RWPE1 (cell line): ENCODE data around the gene PROCR.

Experiments used
- CTCF ChIA-PET: fragments of 350-600 bp; sonication (Branson Sonifier 250); formaldehyde crosslinking; extraction: SDS; loops from one replicate; lab custom pipeline; 2021; lab: Yijun Ruan, JAX
- POLR2A ChIA-PET: fragments of 400-600 bp; formaldehyde crosslinking; extraction: SDS; loops from one replicate; lab custom pipeline; 2020; ENCODE audit warnings: antibody characterized with exemption; ENCODE audit not compliant: low non-redundant PET; lab: Yijun Ruan, JAX
- DNase-seq: peaks from one replicate; pipeline ENCODE4 v3.0.0; 2012; ENCODE audit warnings: low spot score
- H3K27ac ChIP-seq: fragments of 450-650 bp; 2 replicates; pipeline ENCODE4 v1.5.1; 2017
- TF ChIP-seq, protein P1 (sequence below): fragments of 450-650 bp; conservative IDR thresholded peaks from 2 replicates; pipeline ENCODE4 v1.5.1; 2017; ENCODE audit warnings: low read depth, mild to moderate bottlenecking

The PROCR gene

DNA sequence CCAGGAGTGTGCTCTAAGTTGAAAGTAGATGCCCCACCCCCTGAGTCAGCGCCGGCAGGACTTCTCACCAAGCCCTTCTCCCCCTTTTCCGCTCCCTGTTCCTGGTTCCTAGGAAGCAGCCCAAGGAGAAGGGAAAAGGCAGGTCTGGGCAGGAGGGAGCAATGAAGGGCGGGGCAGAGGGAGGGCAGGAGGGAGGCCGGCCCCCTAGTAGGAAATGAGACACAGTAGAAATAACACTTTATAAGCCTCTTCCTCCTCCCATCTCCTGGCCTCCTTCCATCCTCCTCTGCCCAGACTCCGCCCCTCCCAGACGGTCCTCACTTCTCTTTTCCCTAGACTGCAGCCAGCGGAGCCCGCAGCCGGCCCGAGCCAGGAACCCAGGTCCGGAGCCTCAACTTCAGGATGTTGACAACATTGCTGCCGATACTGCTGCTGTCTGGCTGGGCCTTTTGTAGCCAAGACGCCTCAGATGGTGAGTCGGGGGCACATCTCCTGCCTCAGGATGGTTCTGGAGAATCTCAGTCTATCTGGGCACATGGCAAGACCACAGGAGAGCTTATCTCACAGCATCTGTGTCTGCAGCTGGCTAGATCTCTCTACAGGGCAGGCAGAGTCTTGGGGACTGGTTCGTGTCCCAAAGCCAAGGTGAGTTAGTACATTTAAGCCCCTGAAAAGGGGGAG lies at the start of gene PROCR:
Gene PROCR, plus strand, starts transcription at position 320 of the 681 bp plus-strand sequence. Its CDS starts 83 bp downstream, at position 403.
- H3K27ac ChIP-seq, result peak within 1 kb of the TSS; percentile 84
- TF ChIP-seq, protein P1, sequence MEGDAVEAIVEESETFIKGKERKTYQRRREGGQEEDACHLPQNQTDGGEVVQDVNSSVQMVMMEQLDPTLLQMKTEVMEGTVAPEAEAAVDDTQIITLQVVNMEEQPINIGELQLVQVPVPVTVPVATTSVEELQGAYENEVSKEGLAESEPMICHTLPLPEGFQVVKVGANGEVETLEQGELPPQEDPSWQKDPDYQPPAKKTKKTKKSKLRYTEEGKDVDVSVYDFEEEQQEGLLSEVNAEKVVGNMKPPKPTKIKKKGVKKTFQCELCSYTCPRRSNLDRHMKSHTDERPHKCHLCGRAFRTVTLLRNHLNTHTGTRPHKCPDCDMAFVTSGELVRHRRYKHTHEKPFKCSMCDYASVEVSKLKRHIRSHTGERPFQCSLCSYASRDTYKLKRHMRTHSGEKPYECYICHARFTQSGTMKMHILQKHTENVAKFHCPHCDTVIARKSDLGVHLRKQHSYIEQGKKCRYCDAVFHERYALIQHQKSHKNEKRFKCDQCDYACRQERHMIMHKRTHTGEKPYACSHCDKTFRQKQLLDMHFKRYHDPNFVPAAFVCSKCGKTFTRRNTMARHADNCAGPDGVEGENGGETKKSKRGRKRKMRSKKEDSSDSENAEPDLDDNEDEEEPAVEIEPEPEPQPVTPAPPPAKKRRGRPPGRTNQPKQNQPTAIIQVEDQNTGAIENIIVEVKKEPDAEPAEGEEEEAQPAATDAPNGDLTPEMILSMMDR, result no peak
- DNase-seq, result peak; percentile 99
- ChIA-PET CTCF (interaction anchor here (0.5 to 1.0 kb wide), 2 partner anchors 38 to 75 kb away, joined by 3 read pairs; no protein-coding TSS in a partner anchor), POLR2A (no interaction called here)

DNA sequence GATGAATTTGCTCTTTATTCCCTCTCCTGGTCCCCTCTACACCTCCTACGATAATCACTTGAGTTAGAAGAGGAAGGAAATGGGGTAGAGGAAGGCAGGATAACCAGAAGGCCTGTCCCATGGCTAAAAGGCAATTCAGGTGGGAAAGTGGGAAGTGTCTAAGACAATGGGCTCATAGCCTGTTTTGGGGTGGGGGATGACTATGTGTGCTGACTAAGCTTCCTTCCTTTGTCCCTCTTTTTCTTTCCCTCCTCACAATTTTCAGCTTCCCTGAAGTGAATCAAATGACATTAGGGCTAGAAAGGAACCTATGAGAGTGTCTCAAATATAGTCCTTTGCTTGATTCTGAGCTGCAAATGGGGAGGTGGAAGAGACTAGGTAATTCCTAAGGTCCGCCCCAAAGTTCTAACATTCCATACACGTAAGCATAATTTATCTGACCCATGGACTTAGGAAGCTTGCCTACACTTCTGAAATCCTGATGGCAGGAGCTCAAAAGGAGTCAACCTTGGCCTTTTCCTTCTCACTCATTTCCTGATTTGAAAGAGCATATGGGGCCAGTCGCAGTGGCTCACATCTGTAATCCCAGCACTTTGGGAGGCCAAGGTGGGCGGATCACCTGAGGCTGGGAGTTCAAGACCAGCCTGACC lies 49.0 kb upstream of the PROCR start:
- CTCF ChIA-PET, result interaction anchor here (0.6 to 0.9 kb wide), 2 partner anchors 23 to 66 kb away, joined by 3 read pairs; no protein-coding TSS in a partner anchor

DNA sequence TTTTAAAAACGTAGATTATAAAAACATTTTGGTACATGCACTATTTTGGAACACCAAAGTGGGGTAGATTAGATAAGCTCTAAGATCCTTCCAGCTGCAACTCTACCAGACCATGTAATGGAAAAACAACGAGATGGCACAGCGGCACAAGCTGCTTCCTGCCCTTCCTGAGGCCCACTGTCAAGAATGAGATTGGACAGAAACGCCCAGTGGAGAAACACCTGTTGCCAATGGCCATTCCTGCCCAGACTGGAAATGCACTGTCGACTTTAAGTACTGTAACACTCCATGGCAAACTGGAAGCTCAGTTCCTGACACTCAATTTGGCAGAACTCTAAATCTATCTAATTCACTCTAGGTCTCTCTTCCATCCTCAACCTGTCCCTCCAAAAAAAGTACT lies 46.1 kb upstream of the PROCR start:
- TF ChIP-seq, protein P1, result no peak
- CTCF ChIA-PET, result interaction anchor here (0.6 to 0.8 kb wide), 3 partner anchors 30 to 268 kb away, joined by 3 read pairs; no protein-coding TSS in a partner anchor
- no peak overlapping the region for H3K27ac ChIP-seq
- no peak for DNase-seq
- POLR2A ChIA-PET, result no interaction called here

More for the DNA sequence above, 49.0 kb upstream of the PROCR start:
- TF ChIP-seq, protein P1, result no peak
- POLR2A ChIA-PET, result no interaction called here
- DNase-seq, result no peak
- no peak overlapping the region for H3K27ac ChIP-seq

DNA sequence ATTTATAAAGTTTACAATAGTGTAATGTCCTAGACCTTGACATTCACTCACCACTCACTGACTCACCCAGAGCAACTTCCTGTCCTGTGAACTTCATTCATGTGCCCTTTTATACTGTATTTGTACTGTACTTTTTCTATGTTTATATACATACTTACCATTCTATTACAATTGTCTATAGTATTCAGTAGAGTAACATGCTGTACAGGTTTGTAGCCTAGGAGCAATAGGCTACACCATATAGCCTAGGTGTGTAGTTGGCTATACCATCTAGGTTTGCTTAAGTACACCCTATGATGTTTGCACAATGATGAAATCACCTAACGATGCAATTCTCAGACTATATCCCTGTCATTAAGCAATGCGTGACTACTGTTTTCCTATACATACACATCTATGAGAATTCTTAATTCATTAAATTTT lies 42.2 kb upstream of the PROCR start:
- CTCF ChIA-PET, result interaction anchor here (0.7 to 0.9 kb wide), 2 partner anchors 9 to 461 kb away, joined by 3 to 5 read pairs; no protein-coding TSS in a partner anchor
- no peak overlapping the region for H3K27ac ChIP-seq
- POLR2A ChIA-PET, result no interaction called here
- no peak for DNase-seq
- TF ChIP-seq, protein P1, result no peak

DNA sequence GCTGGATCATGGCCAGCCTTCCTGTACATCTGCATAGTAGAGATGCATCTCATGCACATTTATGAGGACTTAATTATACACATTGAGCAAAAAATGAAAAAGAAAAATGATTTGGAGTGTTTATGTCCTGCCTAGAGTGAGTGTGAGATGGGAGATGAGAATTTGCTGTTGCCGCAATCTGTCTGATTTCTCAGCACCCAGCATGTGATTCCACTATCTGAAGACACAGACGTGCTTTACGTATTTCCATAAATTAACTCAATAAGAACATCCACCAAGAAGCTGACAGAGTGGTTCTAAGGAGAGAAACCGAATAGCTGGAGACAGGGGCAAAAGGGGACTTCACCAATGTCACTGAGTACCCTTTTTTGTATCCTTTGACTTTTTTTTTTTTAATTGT lies 39.9 kb upstream of the PROCR start:
- H3K27ac ChIP-seq, result no peak overlapping the region
- ChIA-PET POLR2A (no interaction called here), CTCF (interaction anchor here (0.6 to 1.3 kb wide), 3 partner anchors 137 to 361 kb away, joined by 3 to 5 read pairs (median 3); no protein-coding TSS in a partner anchor)
- TF ChIP-seq, protein P1, result no peak
- DNase-seq, result no peak

DNA sequence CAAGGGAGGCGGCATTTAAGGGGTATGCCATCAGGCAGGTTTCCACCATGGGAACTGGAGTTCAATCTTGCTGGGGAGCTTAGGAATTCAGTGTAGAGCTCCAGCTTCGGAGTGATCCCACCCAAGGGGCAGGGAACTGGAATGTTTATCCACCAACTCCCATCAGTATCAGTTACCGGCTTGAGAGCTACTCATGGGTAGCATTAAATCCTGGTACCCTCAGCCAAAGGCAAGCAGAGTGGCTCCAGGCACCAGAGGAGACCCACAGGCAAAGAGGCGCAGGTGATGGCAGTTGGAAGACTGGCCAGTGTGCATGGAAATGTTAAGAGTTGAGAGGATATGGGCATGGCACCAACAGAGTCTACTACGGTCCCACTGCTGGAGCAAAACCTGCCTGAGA lies 38.8 kb upstream of the PROCR start:
- H3K27ac ChIP-seq, result no peak overlapping the region
- TF ChIP-seq, protein P1, result no peak
- ChIA-PET POLR2A (no interaction called here), CTCF (interaction anchor here (0.6 to 1.9 kb wide), 4 partner anchors 12 to 314 kb away, joined by 3 to 6 read pairs (median 5); no protein-coding TSS in a partner anchor)
- no peak for DNase-seq
